Small intestine (tissue), 7 donors: ENCODE data around the gene TTC33. TPM values are rescaled to one million over a fixed set of nuclear protein-coding genes. Genes with fewer than 3 reads are reported as not detected.

Source experiments
- DNase-seq, 2 donors: peaks; one replicate each; pipeline versions ENCODE4 v3.0.0 to v3.0.0-alpha.2; 2013
- FAIRE-seq: peaks from 2 replicates; lab custom pipeline; 2012; peaks lifted over from hg19 to GRCh38; lab: Jason Lieb, UNC
- H3K27ac ChIP-seq, 3 donors: one replicate each; pipeline ENCODE4 v1.5.1; 2013; ENCODE audit warnings: low read length in 2 of 3, mild to moderate bottlenecking in 2 of 3, control low read depth in 1 of 3, inconsistent platforms in 1 of 3, low read depth in 1 of 3, moderate library complexity in 1 of 3
- H3K27me3 ChIP-seq, 3 donors: one replicate each; pipeline ENCODE4 v1.6.1; 2013; ENCODE audit warnings: low read length in 3 of 3, inconsistent platforms in 1 of 3; ENCODE audit not compliant: control insufficient read depth in 3 of 3, insufficient read depth in 3 of 3
- H3K36me3 ChIP-seq, 3 donors: one replicate each; pipeline ENCODE4 v1.6.1; 2013; ENCODE audit warnings: low read length in 3 of 3, inconsistent platforms in 1 of 3, low read depth in 1 of 3, mild to moderate bottlenecking in 1 of 3, moderate library complexity in 1 of 3; ENCODE audit not compliant: control insufficient read depth in 3 of 3, insufficient read depth in 2 of 3
- H3K4me1 ChIP-seq, 3 donors: one replicate each; pipeline ENCODE4 v1.6.1; 2013; ENCODE audit warnings: low read length in 2 of 3, inconsistent platforms in 1 of 3, low read depth in 1 of 3, mild to moderate bottlenecking in 1 of 3, moderate library complexity in 1 of 3; ENCODE audit not compliant: control insufficient read depth in 3 of 3, insufficient read depth in 2 of 3
- H3K4me3 ChIP-seq, 3 donors: one replicate each; pipeline ENCODE4 v1.5.1; 2013; ENCODE audit warnings: low read length in 3 of 3, control low read depth in 1 of 3, inconsistent platforms in 1 of 3, low read depth in 1 of 3, mild to moderate bottlenecking in 1 of 3, moderate library complexity in 1 of 3
- H3K9me3 ChIP-seq, 2 donors: one replicate each; pipeline ENCODE4 v1.6.1; 2013; ENCODE audit warnings: low read depth in 1 of 2, low read length in 1 of 2; ENCODE audit not compliant: control insufficient read depth in 2 of 2, insufficient read depth in 1 of 2
- WGBS, 3 donors: extraction: QIAGEN DNeasy Blood & Tissue Kit; methylation state at CpG; one replicate each; pipeline ENCODE4 v1.1.7; 2013; 5-methylcytosine and 5-hydroxymethylcytosine counted together
- polyA plus RNA-seq, 4 donors: library from polyadenylated mRNA; stranded (reverse) in 3 of 4; unstranded in 1 of 4; fragments of 200-250 nt in 3 of 4; fragments of 120-200 nt in 1 of 4; gene quantifications; one replicate each; pipeline versions ENCODE4 v1.2.1 to v1.2.3, GENCODE V29; 2013
- donor health status: healthy with polysubstance abuse.
- donor health status: control.
- donor health status: control.
- donor health status: Bipolar disorder and iron deficiency.
- donor health status: healthy.

Gene TTC33
- polyA plus RNA-seq, 4 donors = 8.0 to 18.1 (median 8.9) TPM

- no peaks in the 10 kb centered on the region for H3K9me3 ChIP-seq
- no peak overlapping the region for H3K4me3 ChIP-seq
- no peak for DNase-seq
- no peak for FAIRE-seq
- no peaks in the 10 kb centered on the region for H3K36me3 ChIP-seq
- H3K27me3 ChIP-seq = no peaks in the 10 kb centered on the region
- WGBS, 3 donors = 72 to 97% (median 77%) methylated on average over 1 of the region's 1 CpG
- peaks cover 0 to 2% (median 0%) of the 10 kb centered on the region in 3 donors for H3K4me1 ChIP-seq
- H3K27ac ChIP-seq = no peak overlapping the region
These were observed 141.3 kb downstream of the TTC33 start for GRCh38 chr5:40614466-40614865.

GRCh38 chr5:40607202-40607601, 148.6 kb downstream of the TTC33 start:
- FAIRE-seq (no peak), DNase-seq (no peak)
- 87 to 93% (median 92%) methylated on average over 3 of the region's 3 CpGs for WGBS, 3 donors
- Histone ChIP-seq H3K4me3 (no peak overlapping the region), H3K36me3 (no peaks in the 10 kb centered on the region), H3K27ac (no peak overlapping the region), H3K9me3 (no peaks in the 10 kb centered on the region), H3K27me3 (no peaks in the 10 kb centered on the region), H3K4me1 (no peaks in the 10 kb centered on the region)

GRCh38 chr5:40606077-40606765, 149.5 kb downstream of the TTC33 start:
- Histone ChIP-seq H3K36me3 (no peaks in the 10 kb centered on the region), H3K4me3 (no peak overlapping the region), H3K27me3 (no peaks in the 10 kb centered on the region), H3K27ac (no peak overlapping the region), H3K9me3 (no peaks in the 10 kb centered on the region), H3K4me1 (no peaks in the 10 kb centered on the region)
- FAIRE-seq (no peak), DNase-seq (no peak)
- WGBS, 3 donors = 74 to 87% (median 76%) methylated on average over 11 of the region's 11 CpGs

- H3K27ac ChIP-seq = no peak overlapping the region
- FAIRE-seq (no peak), DNase-seq (peak in 1 of 2 donors; percentile 51)
- H3K9me3 ChIP-seq = no peaks in the 10 kb centered on the region
- 93 to 95% (median 93%) methylated on average over 4 of the region's 4 CpGs for WGBS, 3 donors
- no peak overlapping the region for H3K4me3 ChIP-seq
- H3K36me3 ChIP-seq = no peaks in the 10 kb centered on the region
- no peaks in the 10 kb centered on the region for H3K27me3 ChIP-seq
- H3K4me1 ChIP-seq = no peaks in the 10 kb centered on the region
These were observed 150.3 kb downstream of the TTC33 start for GRCh38 chr5:40605295-40605958.

- Histone ChIP-seq H3K9me3 (no peaks in the 10 kb centered on the region), H3K36me3 (no peaks in the 10 kb centered on the region), H3K4me1 (no peaks in the 10 kb centered on the region), H3K27me3 (no peaks in the 10 kb centered on the region), H3K4me3 (no peak overlapping the region), H3K27ac (no peak overlapping the region)
- whole genome bisulfite sequencing, 3 donors = 90 to 100% (median 95%) methylated on average over 1 of the region's 1 CpG
- no peak for DNase-seq
- FAIRE-seq = no peak
These were observed 152.4 kb downstream of the TTC33 start for GRCh38 chr5:40603378-40603777.

GRCh38 chr5:40601198-40601868, 154.4 kb downstream of the TTC33 start:
- DNase-seq (peak in 1 of 2 donors; percentile 23), FAIRE-seq (no peak)
- no peaks in the 10 kb centered on the region for H3K27me3 ChIP-seq
- no peak overlapping the region for H3K4me3 ChIP-seq
- no peaks in the 10 kb centered on the region for H3K36me3 ChIP-seq
- no peaks in the 10 kb centered on the region for H3K9me3 ChIP-seq
- H3K4me1 ChIP-seq = no peaks in the 10 kb centered on the region
- H3K27ac ChIP-seq = no peak overlapping the region

- Histone ChIP-seq H3K27ac (no peak overlapping the region), H3K4me1 (no peaks in the 10 kb centered on the region), H3K9me3 (no peaks in the 10 kb centered on the region), H3K4me3 (no peak overlapping the region), H3K27me3 (no peaks in the 10 kb centered on the region), H3K36me3 (no peaks in the 10 kb centered on the region)
- WGBS, 3 donors = 77 to 88% (median 86%) methylated on average over 1 of the region's 1 CpG
- FAIRE-seq (no peak), DNase-seq (no peak)
These were observed 155.4 kb downstream of the TTC33 start for GRCh38 chr5:40600383-40600782.

GRCh38 chr5:40599676-40600075, 156.1 kb downstream of the TTC33 start:
- H3K27ac ChIP-seq = no peak overlapping the region

More at GRCh38 chr5:40599676-40600075, 156.1 kb downstream of the TTC33 start:
- Histone ChIP-seq H3K4me3 (no peak overlapping the region), H3K36me3 (no peaks in the 10 kb centered on the region), H3K27me3 (no peaks in the 10 kb centered on the region), H3K4me1 (no peaks in the 10 kb centered on the region), H3K9me3 (no peaks in the 10 kb centered on the region)
- FAIRE-seq (no peak), DNase-seq (no peak)
